Measurements from ENCODE around the gene TGIF2LX.
"Not testable (repeated sequence)": the region's sequence is repeated elsewhere in the genome, so short reads cannot be mapped to it uniquely, and the experiment has no call there.

TGIF2LX gene

GRCh38 chrX:89921665-89922064 lies at the start of gene TGIF2LX:
TGIF2LX (plus strand) TSS chrX:89921908; CDS start chrX:89922086, 178 bp downstream.
- not testable (repeated sequence) for DNase-seq (ENCODE audit: low read depth, low spot score)

GRCh38 chrX:89922338-89922934 lies 728 bp downstream of the TGIF2LX start:
- not testable (repeated sequence) for DNase-seq (ENCODE audit: low read depth, low spot score)

GRCh38 chrX:89943077-89943476 lies 21.4 kb downstream of the TGIF2LX start:
- not testable (repeated sequence) for DNase-seq (ENCODE audit: low read depth, low spot score)

- not testable (repeated sequence) for DNase-seq (ENCODE audit: low read depth, low spot score)
These were observed 43.9 kb downstream of the TGIF2LX start for GRCh38 chrX:89965588-89965987.

Measured in smooth muscle cell of the brain vasculature (primary cell).